Measurements from ENCODE around the gene HERC3. TPM values are rescaled to one million over a fixed set of nuclear protein-coding genes. Genes with fewer than 3 reads are reported as not detected.

Gene HERC3
- polyA plus RNA-seq, 2 donors = 7.5 to 9.9 TPM

GRCh38 chr4:88756149-88756548 is 163.9 kb downstream of the HERC3 start:
- 62 to 66% methylated on average over 5 of the region's 5 CpGs for WGBS, 2 donors
- no peaks in the 10 kb centered on the region for H3K9me3 ChIP-seq (ENCODE audit: control insufficient read depth in 2 of 2, insufficient read depth in 1 of 2, low read depth in 1 of 2, low read length in 1 of 2)
- no peak overlapping the region for H3K4me3 ChIP-seq (ENCODE audit: low read depth in 1 of 2, low read length in 2 of 2)
- no peak overlapping the region for H3K27ac ChIP-seq (ENCODE audit: low read depth in 2 of 2, low read length in 1 of 2)
- no peaks in the 10 kb centered on the region for H3K27me3 ChIP-seq (ENCODE audit: control insufficient read depth in 1 of 2, insufficient read depth in 2 of 2, low read length in 2 of 2)
- H3K4me1 ChIP-seq (ENCODE audit: control insufficient read depth in 2 of 2, insufficient read depth in 2 of 2, low read length in 1 of 2) = no peaks in the 10 kb centered on the region
- no peaks in the 10 kb centered on the region for H3K36me3 ChIP-seq (ENCODE audit: control insufficient read depth in 2 of 2, insufficient read depth in 2 of 2, low read length in 1 of 2)

DNA sequence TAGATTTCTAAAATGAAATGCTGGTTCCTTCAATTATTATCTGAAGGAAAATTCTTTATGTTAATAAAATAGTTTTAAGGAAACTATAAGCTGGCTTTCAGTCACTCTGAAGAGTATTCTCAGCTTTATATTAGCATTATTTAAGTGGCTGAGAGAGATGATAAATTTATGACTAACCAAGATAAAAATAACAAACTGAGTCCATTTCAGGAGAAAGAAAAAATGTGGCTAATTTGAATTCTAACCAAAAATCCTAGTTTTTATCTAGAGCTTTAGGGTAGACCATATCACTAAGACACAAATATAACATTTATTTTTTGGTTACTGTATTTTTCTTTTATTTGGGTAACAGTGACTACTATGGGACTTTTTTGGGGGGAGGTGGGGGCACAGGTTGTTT is 164.8 kb downstream of the HERC3 start:
- no peaks in the 10 kb centered on the region for H3K9me3 ChIP-seq (ENCODE audit: control insufficient read depth in 2 of 2, insufficient read depth in 1 of 2, low read depth in 1 of 2, low read length in 1 of 2)
- no peaks in the 10 kb centered on the region for H3K4me1 ChIP-seq (ENCODE audit: control insufficient read depth in 2 of 2, insufficient read depth in 2 of 2, low read length in 1 of 2)
- H3K36me3 ChIP-seq (ENCODE audit: control insufficient read depth in 2 of 2, insufficient read depth in 2 of 2, low read length in 1 of 2) = no peaks in the 10 kb centered on the region
- H3K27me3 ChIP-seq (ENCODE audit: control insufficient read depth in 1 of 2, insufficient read depth in 2 of 2, low read length in 2 of 2) = no peaks in the 10 kb centered on the region
- H3K4me3 ChIP-seq (ENCODE audit: low read depth in 1 of 2, low read length in 2 of 2) = no peak overlapping the region
- H3K27ac ChIP-seq (ENCODE audit: low read depth in 2 of 2, low read length in 1 of 2) = no peak overlapping the region

DNA sequence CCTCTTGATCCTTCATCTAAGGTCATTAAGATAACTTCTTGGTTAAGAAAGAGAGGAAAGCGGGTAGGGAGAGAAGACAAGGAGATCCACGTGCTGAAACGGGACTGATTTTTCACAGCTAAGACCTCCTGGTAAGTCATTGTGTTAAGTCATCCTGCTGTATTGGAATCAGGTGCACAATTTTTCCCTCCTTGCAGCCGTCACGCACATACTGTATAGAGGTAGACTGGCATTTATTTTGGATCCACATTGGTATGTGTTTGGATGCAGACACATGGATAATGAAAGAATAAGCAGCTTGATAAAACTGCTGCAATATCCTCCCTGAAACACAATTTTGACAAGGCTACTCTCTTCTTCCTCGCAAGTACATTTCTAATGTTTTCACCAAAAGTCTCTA is 165.5 kb downstream of the HERC3 start:
- H3K9me3 ChIP-seq (ENCODE audit: control insufficient read depth in 2 of 2, insufficient read depth in 1 of 2, low read depth in 1 of 2, low read length in 1 of 2) = no peaks in the 10 kb centered on the region

More for the DNA sequence above, 165.5 kb downstream of the HERC3 start:
- Histone ChIP-seq H3K4me3 (ENCODE audit: low read depth in 1 of 2, low read length in 2 of 2) (no peak overlapping the region), H3K4me1 (ENCODE audit: control insufficient read depth in 2 of 2, insufficient read depth in 2 of 2, low read length in 1 of 2) (no peaks in the 10 kb centered on the region), H3K27ac (ENCODE audit: low read depth in 2 of 2, low read length in 1 of 2) (no peak overlapping the region), H3K36me3 (ENCODE audit: control insufficient read depth in 2 of 2, insufficient read depth in 2 of 2, low read length in 1 of 2) (peaks cover 0 to 2% of the 10 kb centered on the region in 2 donors), H3K27me3 (ENCODE audit: control insufficient read depth in 1 of 2, insufficient read depth in 2 of 2, low read length in 2 of 2) (no peaks in the 10 kb centered on the region)
- WGBS, 2 donors = 90 to 92% methylated on average over 6 of the region's 6 CpGs

Other genes with a start within 250 kb of the HERC3 start
- gene HERC6, start 213.6 kb upstream of the HERC3 start, polyA plus RNA-seq = 10 to 100 TPM in 1 of 2 donors, 1 to 10 TPM in 1; 8.7 to 15.6 TPM
- gene HERC5, start 135.4 kb upstream of the HERC3 start, polyA plus RNA-seq = 1 to 10 TPM in 1 of 2 donors, under 1 TPM in 1; 0.92 to 1.1 TPM
- gene PYURF, start 68.7 kb upstream of the HERC3 start, polyA plus RNA-seq = 10 to 100 TPM; 62.0 to 82.4 TPM
- gene NAP1L5, start 105.3 kb downstream of the HERC3 start, polyA plus RNA-seq = 1 to 10 TPM; 1.9 to 2.1 TPM